Lower lobe of right lung (tissue), 2 donors: ENCODE results near the gene CLEC19A. TPM values are rescaled to one million over a fixed set of nuclear protein-coding genes. Genes with fewer than 3 reads are reported as not detected.
A peak's percentile ranks its signal among the peaks of the same experiment; 100 is the strongest.
"Not testable (repeated sequence)": the region's sequence is repeated elsewhere in the genome, so short reads cannot be mapped to it uniquely, and the experiment has no call there.

Experiments used
- ATAC-seq, 2 donors: fragments of 200-7000 bp; cut with Tn5 transposase; one replicate each; pipeline ENCODE4 v1.9.1; 2020 to 2022; ENCODE audit warnings: mild to moderate bottlenecking in 2 of 2, moderate library complexity in 2 of 2
- DNase-seq: peaks from one replicate; pipeline ENCODE4 v3.0.0-alpha.2; 2020
- H3K27ac ChIP-seq: fragments of 200-600 bp; one replicate; pipeline ENCODE4 v1.8.0; 2022
- H3K27me3 ChIP-seq: fragments of 200-600 bp; one replicate; pipeline ENCODE4 v1.8.0; 2022; ENCODE audit warnings: low read depth
- H3K36me3 ChIP-seq: fragments of 200-600 bp; one replicate; pipeline ENCODE4 v1.8.0; 2022; ENCODE audit warnings: mild to moderate bottlenecking
- H3K4me1 ChIP-seq: fragments of 200-600 bp; one replicate; pipeline ENCODE4 v1.8.0; 2022
- H3K4me3 ChIP-seq: fragments of 200-600 bp; one replicate; pipeline ENCODE4 v1.8.0; 2022; ENCODE audit warnings: mild to moderate bottlenecking
- H3K9me3 ChIP-seq: fragments of 200-600 bp; one replicate; pipeline ENCODE4 v1.8.0; 2022
- intact Hi-C: fragments of 100-400 bp; cut with DNase I; formaldehyde crosslinking; loops from one replicate; pipeline ENCODE4 v1.11.0; 2022
- total RNA-seq: library from RNA; stranded (reverse); fragmentation: NEBNext Ultra II Directional; extraction: Animal tissue kit (Norgen Biotek cat#: 25700); gene quantifications from one replicate; pipeline ENCODE4 v1.2.1, GENCODE V29; 2021
- TF ChIP-seq, protein P1 (sequence below): fragments of 200-600 bp; IDR thresholded peaks from one replicate; pipeline ENCODE4 v1.8.0; 2022; ENCODE audit warnings: antibody characterized with exemption, mild to moderate bottlenecking
- donor health status: DM: no; HTN: yes; CAD: no; lungs with severe emphysema.

Gene CLEC19A
- total RNA-seq, 1 donor from 2014 or later, result not detected

DNA sequence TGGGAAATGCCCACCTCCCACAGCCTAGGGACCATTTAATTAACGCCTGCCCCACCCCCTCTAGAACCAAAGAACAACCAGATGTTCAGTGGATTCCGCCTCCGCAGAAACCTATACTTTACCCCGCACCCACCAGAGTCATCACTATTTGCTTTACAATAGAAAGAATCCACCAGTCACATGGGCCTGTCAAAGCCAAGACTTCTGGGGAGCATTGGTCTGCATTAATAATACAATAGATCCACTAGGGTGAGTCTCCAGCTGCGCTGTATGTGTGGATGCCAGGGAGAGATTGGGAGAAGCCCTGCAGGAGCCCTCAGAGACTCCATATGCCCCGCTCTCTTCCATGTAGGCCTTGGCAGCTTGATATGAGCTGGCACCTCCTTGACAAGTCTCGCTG lies 31.3 kb downstream of the CLEC19A start:
- Histone ChIP-seq H3K9me3 (no peaks in the 10 kb centered on the region), H3K27ac (no peak overlapping the region), H3K27me3 (no peaks in the 10 kb centered on the region), H3K36me3 (no peaks in the 10 kb centered on the region), H3K4me1 (no peaks in the 10 kb centered on the region), H3K4me3 (no peak overlapping the region)
- intact Hi-C loops, result no loop called here
- TF ChIP-seq, protein P1, sequence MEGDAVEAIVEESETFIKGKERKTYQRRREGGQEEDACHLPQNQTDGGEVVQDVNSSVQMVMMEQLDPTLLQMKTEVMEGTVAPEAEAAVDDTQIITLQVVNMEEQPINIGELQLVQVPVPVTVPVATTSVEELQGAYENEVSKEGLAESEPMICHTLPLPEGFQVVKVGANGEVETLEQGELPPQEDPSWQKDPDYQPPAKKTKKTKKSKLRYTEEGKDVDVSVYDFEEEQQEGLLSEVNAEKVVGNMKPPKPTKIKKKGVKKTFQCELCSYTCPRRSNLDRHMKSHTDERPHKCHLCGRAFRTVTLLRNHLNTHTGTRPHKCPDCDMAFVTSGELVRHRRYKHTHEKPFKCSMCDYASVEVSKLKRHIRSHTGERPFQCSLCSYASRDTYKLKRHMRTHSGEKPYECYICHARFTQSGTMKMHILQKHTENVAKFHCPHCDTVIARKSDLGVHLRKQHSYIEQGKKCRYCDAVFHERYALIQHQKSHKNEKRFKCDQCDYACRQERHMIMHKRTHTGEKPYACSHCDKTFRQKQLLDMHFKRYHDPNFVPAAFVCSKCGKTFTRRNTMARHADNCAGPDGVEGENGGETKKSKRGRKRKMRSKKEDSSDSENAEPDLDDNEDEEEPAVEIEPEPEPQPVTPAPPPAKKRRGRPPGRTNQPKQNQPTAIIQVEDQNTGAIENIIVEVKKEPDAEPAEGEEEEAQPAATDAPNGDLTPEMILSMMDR, result no peak
- DNase-seq (no peak), ATAC-seq (no peak)

DNA sequence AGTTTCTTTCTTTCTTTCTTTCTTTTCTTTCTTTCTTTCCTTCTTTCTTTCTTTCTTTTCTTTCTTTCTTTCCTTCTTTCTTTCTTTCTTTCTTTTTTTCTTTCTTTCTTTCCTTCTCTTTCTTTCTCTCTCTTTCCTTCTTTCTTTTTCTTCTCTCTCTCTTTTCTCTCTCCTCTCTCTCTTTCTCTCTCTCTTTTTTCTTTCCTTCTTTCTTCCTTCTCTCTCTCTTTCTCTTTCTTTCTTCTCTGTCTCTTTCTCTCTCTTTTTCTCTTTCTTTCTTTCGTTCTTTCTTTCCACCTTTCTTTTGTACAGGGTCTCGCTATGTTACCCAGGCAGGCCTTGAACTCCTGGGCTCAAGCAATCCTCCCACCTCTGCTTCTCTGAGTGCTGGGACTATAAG lies 35.7 kb downstream of the CLEC19A start:
- H3K4me3 ChIP-seq, H3K27me3 ChIP-seq, H3K27ac ChIP-seq, H3K36me3 ChIP-seq, H3K4me1 ChIP-seq, DNase-seq, intact Hi-C loops, ATAC-seq, H3K9me3 ChIP-seq: not testable (repeated sequence)

DNA sequence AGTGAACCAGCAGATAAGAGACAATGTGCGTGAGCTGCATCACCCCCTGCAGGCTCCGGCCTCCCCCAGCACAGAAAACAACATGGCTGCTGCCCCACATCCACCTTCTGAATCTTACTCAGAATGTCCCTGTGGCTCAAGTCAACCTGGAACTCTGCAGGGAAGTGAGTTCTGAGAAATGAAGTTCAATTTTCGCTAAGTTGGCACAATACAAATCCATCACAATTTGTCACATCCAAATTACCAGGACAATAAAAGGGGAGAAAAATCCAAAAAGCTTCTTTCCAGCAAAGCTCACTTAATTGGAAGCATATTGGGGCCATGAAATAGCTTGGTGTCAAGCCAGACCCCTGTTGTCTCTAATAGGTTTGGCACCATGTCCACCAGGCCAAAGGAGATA lies 38.1 kb downstream of the CLEC19A start:
- Histone ChIP-seq H3K36me3 (no peaks in the 10 kb centered on the region), H3K27ac (no peak overlapping the region), H3K9me3 (no peaks in the 10 kb centered on the region), H3K4me3 (no peak overlapping the region), H3K27me3 (no peaks in the 10 kb centered on the region), H3K4me1 (no peaks in the 10 kb centered on the region)
- no peak for ATAC-seq
- TF ChIP-seq, protein P1, result no peak
- no peak for DNase-seq
- intact Hi-C loops, result no loop called here

DNA sequence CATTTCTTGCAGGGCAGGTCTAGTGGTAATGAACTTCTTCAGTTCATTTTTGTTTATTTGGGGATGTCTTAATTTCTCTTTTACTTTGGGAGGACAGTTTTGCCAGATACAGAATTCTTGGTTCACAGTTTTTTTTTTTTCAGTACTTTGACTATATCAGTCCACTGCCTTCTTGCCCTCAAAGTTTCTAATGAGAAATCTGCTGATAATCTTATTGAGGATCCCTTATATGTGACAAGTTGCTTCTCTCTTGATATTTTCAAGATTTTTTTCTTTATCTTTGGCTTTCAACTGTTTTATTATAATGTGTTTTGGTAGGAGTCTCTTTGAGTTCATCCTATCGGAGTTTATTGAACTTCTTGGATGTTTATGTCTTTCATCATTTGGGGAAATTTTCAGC lies 42.8 kb downstream of the CLEC19A start:
- H3K4me3 ChIP-seq, result no peak overlapping the region
- H3K9me3 ChIP-seq, result no peaks in the 10 kb centered on the region
- no peaks in the 10 kb centered on the region for H3K27me3 ChIP-seq
- H3K4me1 ChIP-seq, result peaks cover 6% of the 10 kb centered on the region
- DNase-seq, result no peak
- H3K27ac ChIP-seq, result no peak overlapping the region
- intact Hi-C loops, result no loop called here
- ATAC-seq, result no peak
- TF ChIP-seq, protein P1, result no peak
- H3K36me3 ChIP-seq, result no peaks in the 10 kb centered on the region

DNA sequence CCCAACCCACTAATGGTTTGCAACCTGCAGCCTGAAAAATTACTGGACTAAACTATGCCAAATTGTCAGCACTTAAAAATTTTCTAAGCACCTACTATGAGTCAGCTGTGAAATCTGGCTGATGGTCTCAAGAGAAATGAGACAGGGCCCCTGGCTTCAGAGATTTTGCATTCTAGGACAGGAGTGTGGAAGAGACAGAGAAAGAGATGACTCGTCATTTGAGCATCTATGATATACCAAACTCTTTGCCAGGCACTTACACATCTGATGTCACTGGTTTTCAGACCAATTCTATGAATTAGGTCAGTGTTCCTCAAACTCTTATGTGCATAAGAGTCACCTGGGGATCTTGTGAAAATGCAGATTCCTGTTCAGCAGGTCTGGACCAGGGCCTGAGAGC lies 44.4 kb downstream of the CLEC19A start:
- no peak overlapping the region for H3K27ac ChIP-seq

DNA sequence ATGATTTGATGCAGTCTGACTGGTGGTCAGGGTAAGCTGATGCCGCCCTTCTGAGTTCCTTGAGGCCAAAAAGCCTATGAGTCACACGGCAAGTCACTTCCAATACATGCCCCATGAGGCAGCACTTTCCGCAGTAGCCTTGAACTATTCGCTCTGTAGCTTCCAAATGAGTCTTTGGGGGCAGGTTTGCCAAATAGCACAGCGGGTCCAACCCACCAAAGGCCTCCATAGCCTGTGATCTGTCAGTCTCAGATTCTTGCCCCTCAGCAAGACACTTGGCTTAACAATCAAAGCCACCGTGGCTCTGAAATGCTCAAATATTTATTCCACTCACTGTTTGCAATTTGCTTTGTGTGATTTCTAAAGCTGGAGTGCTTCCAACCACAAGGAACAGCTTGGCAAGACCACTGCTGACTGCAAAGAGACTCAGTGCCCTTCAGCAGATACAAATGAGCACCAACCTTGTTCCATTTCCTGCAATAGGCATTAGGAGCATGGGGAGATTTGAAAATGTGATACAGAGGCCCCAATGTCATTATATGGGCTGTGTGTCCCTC lies 45.4 kb downstream of the CLEC19A start:
- H3K4me3 ChIP-seq, result no peak overlapping the region
- DNase-seq (no peak), ATAC-seq (peak; percentile 76)
- intact Hi-C loops, result no loop called here
- peak overlapping the region; percentile 25 for H3K27ac ChIP-seq
- H3K36me3 ChIP-seq, result no peaks in the 10 kb centered on the region
- H3K27me3 ChIP-seq, result no peaks in the 10 kb centered on the region
- peaks cover 6% of the 10 kb centered on the region for H3K4me1 ChIP-seq
- TF ChIP-seq, protein P1, result no peak
- no peaks in the 10 kb centered on the region for H3K9me3 ChIP-seq

More for the DNA sequence above, 44.4 kb downstream of the CLEC19A start:
- H3K4me3 ChIP-seq, result no peak overlapping the region
- DNase-seq (no peak), ATAC-seq (no peak)
- H3K9me3 ChIP-seq, result no peaks in the 10 kb centered on the region
- TF ChIP-seq, protein P1, result no peak
- no peaks in the 10 kb centered on the region for H3K36me3 ChIP-seq
- intact Hi-C loops, result no loop called here
- no peaks in the 10 kb centered on the region for H3K27me3 ChIP-seq
- H3K4me1 ChIP-seq, result peaks cover 6% of the 10 kb centered on the region
